ENCODE measurements around the gene FARS2.

GRCh38 chr6:5814116-5814515 lies 552.8 kb downstream of the FARS2 start:
- no peak for TF ChIP-seq ZNF275 (CRISPR knock-in tag; IDR thresholded peaks at IDR 0.05; ENCODE audit: borderline replicate concordance)
- TF ChIP-seq ZNF549 (CRISPR knock-in tag; IDR thresholded peaks at IDR 0.05): no peak
- TF ChIP-seq TGIF2 (CRISPR knock-in tag; IDR thresholded peaks at IDR 0.05): no peak
- TF ChIP-seq ZNF513 (CRISPR knock-in tag; conservative IDR thresholded peaks at IDR 0.05): no peak
- TF ChIP-seq ZNF274 (CRISPR knock-in tag; IDR thresholded peaks at IDR 0.05): no peak
- TF ChIP-seq SKI (IDR thresholded peaks at IDR 0.05; ENCODE audit: partially characterized antibody): no peak

Measured in HepG2 (cell line).